AG04449 (cell line): ENCODE results near the gene ISYNA1.

Source experiments
- CTCF ChIA-PET: fragments of 350-600 bp; formaldehyde crosslinking; extraction: SDS; loops from one replicate; lab custom pipeline; 2021; ENCODE audit warnings: antibody characterized with exemption; lab: Yijun Ruan, JAX
- POLR2A ChIA-PET: fragments of 400-600, 350-600 bp; formaldehyde crosslinking; extraction: SDS; loops from one replicate; lab custom pipeline; 2020; ENCODE audit warnings: antibody characterized with exemption, inconsistent platforms; lab: Yijun Ruan, JAX
- DNase-seq: peaks from one replicate; pipeline ENCODE4 v3.0.0-alpha.2; 2010; ENCODE audit warnings: low read depth, low spot score
- H3K4me3 ChIP-seq: 2 replicates; pipeline ENCODE4 v1.5.1; 2011; ENCODE audit warnings: low read depth, mild to moderate bottlenecking, control low read depth, low read length
- CTCF ChIP-seq: IDR thresholded peaks from one replicate; pipeline ENCODE4 v1.5.1; 2011; ENCODE audit warnings: mild to moderate bottlenecking, moderate library complexity, low read length, control low read depth, inconsistent platforms; ENCODE audit not compliant: insufficient read depth; ENCODE audit errors: missing control alignments

ISYNA1 gene

DNA sequence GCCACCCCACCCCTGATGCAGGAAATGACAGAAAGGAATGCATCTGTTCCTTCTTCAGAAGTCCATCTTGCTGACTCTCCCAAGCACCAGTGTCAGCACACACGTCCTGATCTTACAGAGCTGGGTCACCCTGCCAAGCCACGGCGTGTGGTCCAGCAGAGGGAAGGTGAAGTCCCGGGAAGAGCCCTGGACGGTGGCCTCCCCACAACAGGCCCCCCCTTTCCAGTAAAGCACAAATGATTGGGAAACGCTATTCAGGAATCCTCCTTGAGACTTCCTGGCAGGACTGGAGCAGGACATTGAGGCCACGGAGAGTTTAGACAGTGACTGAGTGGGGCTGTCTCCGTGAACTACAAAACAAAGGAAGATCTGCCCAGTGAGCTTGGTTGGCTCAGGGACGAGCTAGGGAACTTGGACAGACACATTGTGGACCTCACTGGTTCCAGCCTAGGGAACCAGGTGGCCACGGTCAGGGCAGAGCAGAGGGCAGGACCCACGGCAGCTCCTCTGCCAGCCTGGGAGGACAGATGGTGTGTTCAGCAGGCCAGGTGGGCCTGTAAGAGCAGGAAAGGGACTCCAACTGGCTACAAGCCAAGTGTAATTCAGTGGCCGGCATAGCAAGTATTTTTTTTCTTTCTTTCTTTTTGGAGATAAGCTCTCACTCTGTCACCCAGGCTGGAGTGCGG, 42.2 kb upstream of the ISYNA1 start:
- TF ChIP-seq CTCF: no peak
- CTCF ChIA-PET: interaction anchor here (1.0 to 16.0 kb wide), 6 partner anchors 9 to 367 kb away, joined by 3 to 117 read pairs (median 4); no protein-coding TSS in a partner anchor
- H3K4me3 ChIP-seq: no peak overlapping the region; the same call in 1 of the 2 replicates
- POLR2A ChIA-PET: interaction anchor here (1.0 to 1.1 kb wide), 2 partner anchors 13 to 22 kb away, joined by 3 to 7 read pairs; no protein-coding TSS in a partner anchor
- no peak for DNase-seq

DNA sequence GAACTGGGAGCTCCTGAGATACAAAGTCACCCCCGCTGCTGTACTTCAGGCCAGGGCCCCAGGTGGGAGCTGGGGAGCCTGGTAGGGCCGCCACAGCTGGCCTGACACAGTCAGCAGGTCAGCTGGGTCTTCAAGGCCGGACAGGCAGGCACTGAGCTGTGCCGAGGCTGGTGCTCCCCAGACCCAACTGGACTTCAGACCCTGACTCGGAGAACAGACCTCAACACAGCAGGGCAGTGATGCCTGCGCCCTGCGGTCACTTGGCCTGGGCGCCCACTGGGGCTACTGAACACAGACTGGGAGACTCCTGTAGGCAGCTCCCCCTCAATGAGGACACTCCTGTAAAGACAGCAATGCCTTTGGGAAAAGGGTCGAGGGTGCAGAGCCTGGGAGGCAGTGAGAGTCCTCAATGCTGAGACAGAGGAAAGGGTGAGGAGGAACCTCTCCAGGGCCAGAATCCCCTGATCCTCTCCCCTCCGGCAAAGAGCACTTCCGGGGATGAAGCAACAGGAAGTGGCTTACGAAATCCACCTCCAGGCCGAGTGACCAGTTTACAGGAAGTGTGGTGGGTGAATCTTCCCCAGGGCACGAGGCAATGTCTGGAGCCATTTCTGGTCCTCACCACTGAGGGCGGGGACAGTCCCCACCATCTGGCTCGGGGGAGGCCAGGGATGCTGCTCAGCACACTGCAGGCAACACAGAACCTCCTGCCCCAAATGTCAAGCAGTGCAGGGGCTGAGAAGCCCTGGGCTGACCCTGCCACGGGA, 40.8 kb upstream of the ISYNA1 start:
- ChIA-PET POLR2A (no interaction called here), CTCF (interaction anchor here (1.0 to 16.0 kb wide), 4 partner anchors 9 to 17 kb away, joined by 4 to 117 read pairs (median 36); no protein-coding TSS in a partner anchor)
- peak; percentile 67 for DNase-seq
- no peak for TF ChIP-seq CTCF
- no peak overlapping the region for H3K4me3 ChIP-seq

DNA sequence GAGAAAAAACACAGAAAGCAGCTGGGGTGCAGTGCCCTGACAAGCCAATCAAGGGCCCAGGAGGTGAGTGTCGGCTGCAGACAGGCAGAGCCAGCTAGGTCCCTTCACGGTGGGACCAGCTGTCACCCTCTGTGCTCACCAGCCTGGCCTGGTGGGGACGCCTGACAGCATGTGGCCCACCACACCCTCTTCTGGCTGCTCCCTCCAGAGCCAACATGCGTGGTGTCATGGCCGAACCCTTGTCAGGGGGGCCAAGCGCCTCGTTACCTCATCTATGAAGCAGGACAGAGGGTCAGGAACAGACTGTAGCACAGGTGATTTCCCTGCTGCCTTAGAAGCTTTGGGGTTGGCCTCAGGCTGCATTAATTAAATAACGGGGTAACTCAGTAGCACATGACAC, 40.0 kb upstream of the ISYNA1 start:
- DNase-seq: no peak
- TF ChIP-seq CTCF: no peak
- no peak overlapping the region for H3K4me3 ChIP-seq
- ChIA-PET CTCF (interaction anchor here (1.0 to 16.0 kb wide), 4 partner anchors 8 to 16 kb away, joined by 4 to 117 read pairs (median 36); no protein-coding TSS in a partner anchor), POLR2A (no interaction called here)

- DNase-seq: no peak
- H3K4me3 ChIP-seq: no peak overlapping the region
- no peak for TF ChIP-seq CTCF
- ChIA-PET POLR2A (no interaction called here), CTCF (interaction anchor here (0.9 to 16.0 kb wide), 4 partner anchors 7 to 16 kb away, joined by 3 to 117 read pairs (median 35); no protein-coding TSS in a partner anchor)
Observed at GRCh38 chr19:18477042-18477779, 39.3 kb upstream of the ISYNA1 start.

DNA sequence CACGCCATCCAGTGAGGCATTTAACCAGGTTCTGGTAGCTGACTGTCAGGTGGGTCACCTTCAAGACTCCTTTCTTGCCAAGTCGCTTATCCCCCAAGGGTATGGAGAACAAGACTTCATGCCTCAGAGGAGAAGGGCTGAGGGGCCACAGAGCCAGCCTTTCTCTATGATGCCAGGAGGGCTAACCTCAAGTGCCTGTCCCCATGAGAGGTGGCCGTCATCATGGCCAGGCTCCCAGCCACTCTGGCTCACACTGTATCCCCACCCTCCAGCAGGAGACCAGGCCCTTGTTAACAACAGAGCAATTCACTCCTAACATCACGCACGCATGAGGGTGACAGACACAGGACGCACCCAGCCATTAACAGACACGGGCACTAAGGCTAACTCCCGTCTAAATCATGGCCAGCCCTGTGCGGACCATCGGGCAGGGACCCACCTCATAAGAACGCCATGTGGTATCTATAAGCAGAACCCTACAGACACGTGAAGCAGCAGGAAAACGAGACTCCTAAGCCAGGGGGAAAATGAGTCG, 38.6 kb upstream of the ISYNA1 start:
- ChIA-PET POLR2A (no interaction called here), CTCF (interaction anchor here (0.9 to 16.0 kb wide), 4 partner anchors 8 to 15 kb away, joined by 3 to 117 read pairs (median 4); no protein-coding TSS in a partner anchor)
- H3K4me3 ChIP-seq: no peak overlapping the region
- no peak for TF ChIP-seq CTCF
- no peak for DNase-seq
